HG03095 (cell line): ENCODE measurements around the gene PDE3A.
"Not testable (repeated sequence)": the region's sequence is repeated elsewhere in the genome, so short reads cannot be mapped to it uniquely, and the experiment has no call there.

Experiments used
- ATAC-seq: cut with Tn5 transposase; IDR thresholded peaks from one replicate; pipeline ENCODE4 v1.9.1; 2021; ENCODE audit warnings: moderate library complexity; ENCODE audit not compliant: unreplicated experiment

Gene PDE3A

DNA sequence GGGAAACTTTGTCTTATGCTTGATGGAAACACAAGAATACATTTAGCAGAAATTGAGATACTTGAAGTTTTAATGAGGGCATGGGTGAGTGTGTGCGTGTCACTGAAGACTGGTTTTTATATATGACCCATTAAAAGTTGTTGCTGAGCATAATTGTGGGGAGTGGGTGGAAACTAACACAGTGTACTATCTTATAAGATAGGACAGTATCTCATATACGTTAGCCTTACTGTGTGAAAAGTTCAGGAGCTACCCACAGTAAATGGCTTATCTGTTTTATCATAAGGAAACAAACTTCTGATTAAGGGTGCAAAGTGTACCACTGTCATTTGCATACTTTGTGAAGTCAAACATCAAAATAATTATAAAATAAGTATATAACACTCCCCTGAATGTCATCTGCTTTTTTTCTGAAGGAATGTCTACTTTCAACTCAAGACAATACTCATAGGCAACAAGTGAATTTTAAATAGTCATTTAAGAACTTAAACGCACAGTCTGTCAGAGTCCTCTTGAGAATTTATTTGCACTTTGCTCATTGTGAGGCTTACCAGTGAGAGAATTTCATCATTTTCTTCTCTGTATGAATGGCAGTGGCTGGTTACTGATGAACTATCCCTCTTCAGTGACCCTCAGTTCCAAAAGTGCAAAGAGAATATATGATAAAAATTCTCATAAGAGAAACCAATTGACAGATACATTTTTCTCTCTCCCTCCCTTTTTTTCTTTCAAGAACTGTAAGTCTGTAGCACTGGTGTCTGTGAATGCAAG lies 4.2 kb downstream of the PDE3A start:
- ATAC-seq = no peak

DNA sequence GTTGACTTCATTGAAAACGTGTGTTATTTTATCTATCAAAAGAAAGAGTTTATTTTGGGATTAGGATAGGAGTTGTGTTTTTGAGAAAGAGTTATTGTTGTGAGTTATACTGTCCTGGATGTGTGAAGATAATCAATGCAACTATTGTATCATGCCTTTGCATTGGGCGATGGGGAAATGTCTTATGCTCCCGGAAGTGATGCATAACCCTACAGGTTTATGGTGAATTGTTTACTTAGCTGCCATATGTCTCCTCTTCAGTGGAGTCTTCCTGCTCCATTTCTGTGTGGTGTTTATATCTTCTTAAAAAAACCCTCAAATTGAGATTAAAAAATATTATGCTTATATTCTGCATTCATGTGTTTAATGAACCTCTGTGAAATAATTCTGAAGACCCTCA lies 6.5 kb downstream of the PDE3A start:
- ATAC-seq = no peak

DNA sequence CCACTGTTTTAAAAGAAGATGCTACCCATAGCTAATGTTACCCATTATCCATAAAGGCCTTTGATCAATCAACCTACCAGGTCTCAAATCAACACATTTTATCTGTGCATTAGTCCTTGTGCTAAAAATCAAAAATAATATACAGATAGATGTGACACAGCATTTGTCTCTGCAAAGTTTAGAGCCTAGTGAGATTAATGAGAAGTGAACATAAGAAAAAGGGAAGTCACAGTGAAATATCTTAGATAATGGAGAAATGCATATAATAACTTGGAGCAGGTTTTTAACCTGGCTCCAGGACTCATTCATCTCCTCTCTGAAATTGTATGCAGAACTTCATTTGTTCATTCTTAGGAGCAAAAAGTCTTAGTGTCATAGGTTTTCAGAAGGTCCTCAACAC lies 7.2 kb downstream of the PDE3A start:
- no peak for ATAC-seq

DNA sequence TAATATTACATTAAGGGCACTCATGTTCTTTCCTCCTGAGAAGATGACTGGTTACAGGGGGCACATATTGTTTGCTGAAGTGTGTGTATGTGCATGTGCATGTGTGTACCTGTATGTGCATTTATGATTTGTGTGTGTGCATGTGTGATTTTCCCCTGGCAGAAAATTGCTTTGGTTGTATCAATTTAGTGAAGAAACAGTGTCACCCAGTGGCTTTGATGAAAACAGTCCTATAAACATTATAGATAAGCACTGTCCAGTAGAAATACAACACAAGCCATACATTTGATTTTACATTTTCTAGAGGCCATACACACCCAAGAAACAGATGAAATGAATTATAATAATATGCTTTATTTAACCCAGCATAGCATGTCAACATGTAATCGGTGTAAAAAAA lies 8.6 kb downstream of the PDE3A start:
- ATAC-seq = no peak

DNA sequence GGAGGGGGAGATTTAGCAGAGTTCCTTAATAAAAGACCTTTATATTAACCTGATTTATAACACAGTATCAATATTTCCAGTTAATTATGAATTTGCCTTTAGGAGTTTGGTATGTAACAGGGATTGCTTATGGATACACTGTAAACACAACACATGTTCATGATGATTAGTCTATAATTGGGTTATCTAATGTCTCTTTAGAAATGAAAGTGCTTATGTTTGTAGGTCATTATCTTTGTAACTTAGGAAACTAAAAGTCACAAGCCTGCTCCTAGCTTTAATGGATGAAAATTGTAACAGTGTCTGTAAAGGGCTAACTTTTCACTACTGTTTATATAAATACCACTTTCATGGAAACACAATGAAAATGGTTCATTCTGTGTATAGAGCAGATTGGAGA lies 9.4 kb downstream of the PDE3A start:
- no peak for ATAC-seq

DNA sequence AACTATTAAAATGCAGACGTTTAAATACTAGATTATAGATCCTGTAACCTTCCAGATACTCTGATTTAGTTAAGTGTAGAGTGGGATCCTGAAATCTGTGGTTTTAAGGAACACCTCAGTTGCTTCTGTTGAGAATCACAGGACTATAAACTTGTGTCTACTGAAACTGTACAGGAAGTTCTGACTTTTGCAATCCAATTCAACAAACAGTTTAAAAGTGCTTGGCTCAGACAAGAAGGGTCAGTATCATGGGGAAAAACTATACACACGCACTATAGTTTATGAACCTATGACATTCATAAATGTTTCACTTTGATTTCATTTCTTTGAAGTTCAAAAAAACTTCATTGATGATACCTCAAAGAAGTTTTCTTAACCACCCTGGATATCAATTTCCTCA lies 13.8 kb downstream of the PDE3A start:
- no peak for ATAC-seq

DNA sequence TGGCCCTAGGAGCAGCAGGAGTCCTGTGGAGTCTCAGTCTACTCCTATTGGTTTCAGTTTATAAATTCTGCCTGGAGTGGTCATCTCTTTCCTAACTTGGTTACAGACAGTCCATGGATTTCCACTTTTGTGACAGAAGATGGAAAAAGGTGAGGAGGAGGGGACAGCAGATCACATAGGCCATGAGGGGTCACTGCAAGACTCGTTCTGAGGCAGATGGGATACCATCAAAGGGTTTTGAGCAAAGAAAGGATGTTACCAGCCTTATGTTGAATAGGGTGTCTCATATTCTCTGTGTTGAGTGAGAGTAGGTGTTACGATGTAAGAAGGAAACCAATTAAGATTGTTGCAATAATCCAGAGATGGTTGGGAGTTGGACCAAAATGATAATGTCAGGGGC lies 15.3 kb downstream of the PDE3A start:
- ATAC-seq = no peak

DNA sequence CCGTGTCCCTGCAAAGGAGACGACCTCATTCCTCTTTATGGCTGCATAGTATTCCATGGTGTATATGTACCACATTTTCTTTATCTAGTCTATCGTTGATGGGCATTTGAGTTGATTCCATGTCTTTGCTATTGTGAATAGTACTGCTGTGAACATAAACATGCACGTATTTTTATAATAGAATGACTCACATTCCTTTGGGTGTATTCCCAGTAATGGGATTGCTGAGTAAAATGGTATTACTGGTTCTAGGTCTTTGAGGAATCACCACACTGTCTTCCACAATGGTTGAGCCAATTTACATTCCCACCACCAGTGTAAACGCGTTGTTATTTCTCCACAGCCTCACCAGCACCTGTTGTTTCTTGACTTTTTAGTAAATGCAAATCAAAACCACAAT lies 16.5 kb downstream of the PDE3A start:
- ATAC-seq = not testable (repeated sequence)

DNA sequence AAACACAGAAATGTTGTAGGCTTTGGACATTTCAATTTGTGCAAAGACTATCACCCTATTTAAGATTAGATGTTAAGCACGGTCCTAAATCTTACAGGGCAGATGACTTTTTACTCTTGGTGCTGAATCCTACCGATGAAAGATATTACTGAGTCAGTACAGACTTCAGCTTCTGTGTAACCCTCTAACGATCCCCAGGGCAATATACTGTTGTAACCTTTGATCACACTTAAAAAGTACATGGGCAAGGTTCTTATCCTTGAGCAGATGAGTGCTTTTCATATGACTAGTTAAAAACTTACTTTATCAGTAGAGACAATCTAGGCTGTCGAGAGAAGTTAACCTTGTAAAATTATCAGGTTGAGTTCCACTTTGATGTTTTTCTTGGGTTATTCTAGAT lies 22.5 kb downstream of the PDE3A start:
- no peak for ATAC-seq

DNA sequence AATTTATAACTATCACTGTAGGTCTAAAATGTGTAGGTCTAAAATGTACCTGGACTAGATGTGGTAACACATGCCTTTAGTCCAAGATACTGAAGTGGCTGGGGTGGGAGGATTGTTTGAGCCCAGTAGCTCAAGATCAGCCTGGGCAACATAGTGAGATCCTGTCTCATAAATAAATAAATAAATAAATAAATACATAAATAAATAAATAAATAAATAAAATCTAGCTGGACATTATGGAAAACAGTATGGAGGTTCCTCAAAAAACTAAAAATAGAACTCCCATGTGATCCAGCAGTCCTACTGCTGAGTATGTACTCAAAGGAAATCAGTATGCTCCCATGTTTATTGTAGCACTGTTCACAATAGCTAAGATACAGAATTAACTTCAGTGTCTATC lies 24.0 kb downstream of the PDE3A start:
- no peak for ATAC-seq

DNA sequence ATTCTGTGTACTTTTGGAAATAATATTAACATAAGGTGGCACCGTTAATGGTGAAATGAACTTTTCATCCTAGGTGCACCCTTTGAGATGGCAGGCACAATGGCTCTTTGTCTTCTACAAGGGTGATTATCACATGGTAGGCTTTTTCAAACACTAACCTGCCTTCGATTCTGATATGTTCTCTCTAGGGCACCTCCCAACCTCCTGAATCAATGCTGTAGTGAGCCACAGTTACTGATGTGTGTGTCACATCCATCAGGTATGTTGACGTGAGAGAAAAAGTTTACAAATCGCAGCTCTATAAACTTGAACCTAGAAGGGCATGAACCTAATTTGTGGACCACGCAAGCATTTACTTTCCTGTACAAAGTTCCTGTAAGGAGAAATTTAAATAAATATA lies 25.4 kb downstream of the PDE3A start:
- no peak for ATAC-seq

DNA sequence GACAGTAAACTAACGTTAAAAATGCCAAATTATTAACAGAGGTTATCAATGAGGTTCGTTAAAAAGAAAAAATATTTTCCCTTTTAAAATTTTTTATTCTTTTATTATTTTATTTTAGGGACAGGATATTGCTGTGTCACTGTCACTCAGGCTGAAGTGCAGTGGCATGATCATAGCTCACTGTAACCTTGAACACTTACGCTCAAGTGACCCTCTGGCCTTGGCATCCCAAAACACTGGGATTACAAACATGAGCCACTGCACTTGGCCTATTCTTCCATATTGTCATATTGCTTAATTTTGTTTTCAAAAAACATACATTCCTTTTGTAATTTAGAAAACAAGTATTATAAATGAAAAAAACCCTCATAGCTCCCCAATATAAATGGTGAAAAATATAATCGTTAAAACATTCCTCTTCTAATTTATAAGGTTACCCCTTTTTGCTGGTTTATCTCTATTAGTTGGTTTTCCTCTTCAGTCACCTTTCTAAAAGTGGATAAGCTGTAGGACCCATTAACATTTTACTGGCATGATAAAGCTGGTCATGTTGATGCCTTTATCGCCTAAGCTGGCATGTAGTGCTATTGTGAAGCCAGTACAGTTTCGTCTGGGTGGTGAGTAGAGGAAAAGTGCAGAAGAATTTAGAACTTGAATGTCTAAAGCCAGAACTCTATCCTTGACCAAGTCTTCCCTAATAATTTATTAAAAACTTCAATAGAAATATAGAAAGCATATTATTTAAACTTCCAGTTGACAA lies 27.6 kb downstream of the PDE3A start:
- no peak for ATAC-seq

DNA sequence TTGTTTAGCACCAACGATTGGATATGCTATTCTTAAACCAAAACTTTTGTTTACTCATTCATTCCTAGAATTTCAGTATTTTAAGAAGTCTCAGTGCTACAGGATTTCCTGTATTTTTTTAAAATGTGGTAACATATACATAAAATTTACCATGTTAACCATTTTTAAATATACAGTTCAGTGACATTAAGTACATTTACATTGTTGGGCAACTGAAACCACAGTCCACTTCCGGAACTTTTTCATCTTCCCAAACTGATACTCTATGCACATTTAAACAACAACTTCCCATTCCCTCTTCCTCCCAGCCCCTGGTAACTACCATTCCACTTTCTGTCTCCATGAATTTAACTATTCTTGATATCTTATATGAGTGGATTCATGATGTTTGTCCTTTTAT lies 30.3 kb downstream of the PDE3A start:
- ATAC-seq = no peak

DNA sequence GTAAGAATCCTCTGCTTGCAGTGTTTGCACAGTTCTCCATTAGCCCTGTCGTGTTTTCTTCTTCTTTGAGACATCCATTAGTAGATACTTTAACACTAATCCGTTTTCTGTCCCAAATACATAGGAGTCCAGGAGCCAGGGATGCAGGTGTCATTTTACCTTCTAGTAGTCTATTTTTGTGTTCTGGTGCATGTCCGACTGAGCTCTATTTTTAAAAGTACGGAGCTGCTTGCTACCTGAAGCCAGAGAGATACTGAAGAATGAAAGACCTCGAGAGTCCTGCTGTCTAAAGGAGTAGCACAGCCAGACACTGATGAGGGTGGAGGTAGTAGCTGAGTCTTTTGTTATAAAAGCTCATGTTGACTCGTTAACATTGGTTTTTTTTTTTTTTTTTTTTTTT lies 31.7 kb downstream of the PDE3A start:
- no peak for ATAC-seq

DNA sequence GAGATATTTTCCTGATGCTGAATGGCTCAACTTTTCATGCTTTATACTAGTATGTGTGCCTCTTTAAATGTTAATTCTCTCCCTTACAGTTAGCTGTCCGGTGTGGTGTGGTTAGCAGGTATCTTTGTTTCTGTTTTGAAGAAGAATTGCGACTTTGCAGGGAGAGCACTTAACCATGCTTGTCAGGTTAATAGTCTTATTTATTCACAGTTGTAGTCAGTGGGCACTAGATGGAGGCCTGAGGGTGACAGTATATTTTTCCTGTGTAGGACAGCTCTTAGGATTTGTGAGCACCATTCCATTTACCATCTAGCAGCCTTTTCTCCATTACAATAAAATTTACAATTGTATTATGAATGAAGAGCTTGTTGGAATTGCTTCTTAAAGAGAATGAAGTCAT lies 34.9 kb downstream of the PDE3A start:
- no peak for ATAC-seq

DNA sequence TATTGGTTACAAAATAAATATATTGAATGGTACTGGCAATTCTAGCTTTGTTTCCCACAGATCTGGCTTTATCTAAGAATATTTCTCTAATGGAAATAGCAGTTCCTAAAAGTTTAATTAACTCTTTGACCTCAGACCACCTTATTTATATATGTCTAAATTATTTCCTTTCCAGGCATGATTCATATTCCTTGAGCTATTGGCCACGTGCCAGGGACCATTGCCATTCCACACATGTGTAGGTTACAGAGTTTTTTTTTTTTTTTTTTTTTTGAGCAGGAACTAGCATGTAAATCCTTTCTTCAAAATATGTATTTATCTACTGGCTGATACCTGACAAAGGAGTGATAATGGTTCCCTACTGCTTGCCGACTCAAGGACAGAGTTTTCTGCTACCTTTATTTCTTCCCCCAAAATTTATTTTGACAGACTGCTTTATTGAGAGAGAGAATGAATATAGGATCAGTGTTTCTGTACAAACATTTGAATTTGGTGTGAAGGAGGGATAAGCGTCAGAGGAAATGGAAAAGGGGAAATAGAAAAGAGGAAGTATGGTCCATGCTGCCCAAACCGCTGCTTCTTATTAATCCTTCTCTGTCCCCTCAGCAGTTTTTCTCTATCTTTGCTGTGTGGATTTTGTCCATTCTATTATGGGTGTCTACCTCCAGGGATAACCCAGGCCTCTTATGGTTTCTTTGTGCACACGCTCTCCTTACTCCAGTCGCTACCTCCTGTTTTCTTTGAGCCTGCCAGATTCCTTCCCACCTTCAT lies 36.4 kb downstream of the PDE3A start:
- no peak for ATAC-seq

DNA sequence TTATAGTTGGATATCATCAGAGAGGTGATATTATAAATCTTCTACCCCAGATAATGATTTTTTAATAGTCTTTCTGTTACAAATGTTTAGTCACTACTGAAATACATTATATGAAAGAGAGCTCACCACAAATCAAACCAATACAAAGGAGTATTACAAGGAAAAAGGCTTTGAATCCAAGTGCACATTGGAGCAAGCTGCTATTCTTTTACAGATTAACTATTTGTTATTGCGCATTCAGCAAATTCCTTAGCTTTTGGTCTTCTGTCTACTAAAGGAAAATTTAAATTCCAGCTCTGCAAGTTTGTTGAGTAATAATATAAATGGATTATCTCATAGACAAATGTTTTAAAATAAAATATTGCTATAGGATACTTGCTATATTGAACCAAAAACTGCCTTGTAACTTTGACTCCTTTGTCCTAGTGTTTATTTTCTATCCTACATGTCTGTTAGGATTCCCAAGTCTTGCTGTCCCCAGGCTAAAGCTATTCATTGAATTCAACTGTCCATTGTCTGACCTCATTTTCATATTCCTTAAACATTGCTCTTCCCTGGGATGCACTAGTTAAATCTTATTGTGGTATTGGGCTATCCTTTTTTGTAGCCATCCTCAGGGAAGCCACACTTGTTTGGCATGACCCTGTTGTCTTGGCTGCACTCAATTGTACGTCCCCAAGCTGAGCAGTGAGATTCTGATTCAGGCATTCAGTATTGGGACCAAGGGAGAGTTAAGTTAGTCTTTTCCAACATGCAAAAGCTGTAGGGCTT lies 41.5 kb downstream of the PDE3A start:
- no peak for ATAC-seq

DNA sequence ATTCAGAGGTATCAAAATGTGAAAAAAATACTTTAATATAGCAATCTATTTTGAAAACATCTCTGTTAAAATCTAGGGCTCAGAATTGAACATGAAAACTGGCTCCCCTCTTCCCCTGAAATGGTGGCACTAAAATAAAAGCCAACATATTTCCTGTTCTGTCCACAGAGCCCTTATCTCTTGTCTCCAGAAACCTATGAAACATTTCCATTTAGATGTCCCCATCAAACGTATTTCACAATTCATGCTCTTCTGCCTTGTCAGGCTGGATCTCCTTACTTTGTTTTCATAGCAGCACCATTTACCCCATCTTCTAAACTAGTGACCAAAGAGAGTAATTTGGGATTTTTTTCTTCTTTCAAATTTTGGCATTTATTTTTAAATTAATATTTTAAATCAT lies 42.4 kb downstream of the PDE3A start:
- no peak for ATAC-seq

DNA sequence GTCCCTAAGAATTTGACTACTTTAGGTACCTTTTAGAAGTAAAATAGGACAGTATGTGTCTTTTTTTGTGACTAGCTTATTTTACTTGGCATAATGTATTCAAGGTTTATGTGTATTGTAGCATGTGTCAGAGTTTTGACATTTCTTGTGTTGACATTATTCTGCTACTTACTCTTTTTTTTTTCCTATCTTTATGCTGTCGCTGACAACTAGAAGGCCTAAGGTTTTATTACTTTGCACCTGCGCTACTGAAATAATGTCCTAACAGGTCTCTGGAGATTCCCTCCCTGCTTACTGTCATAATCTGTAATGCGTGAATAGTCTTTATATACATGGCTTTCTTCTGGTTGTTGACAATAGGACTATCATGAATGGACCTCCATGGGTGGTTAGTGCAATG lies 43.0 kb downstream of the PDE3A start:
- no peak for ATAC-seq

DNA sequence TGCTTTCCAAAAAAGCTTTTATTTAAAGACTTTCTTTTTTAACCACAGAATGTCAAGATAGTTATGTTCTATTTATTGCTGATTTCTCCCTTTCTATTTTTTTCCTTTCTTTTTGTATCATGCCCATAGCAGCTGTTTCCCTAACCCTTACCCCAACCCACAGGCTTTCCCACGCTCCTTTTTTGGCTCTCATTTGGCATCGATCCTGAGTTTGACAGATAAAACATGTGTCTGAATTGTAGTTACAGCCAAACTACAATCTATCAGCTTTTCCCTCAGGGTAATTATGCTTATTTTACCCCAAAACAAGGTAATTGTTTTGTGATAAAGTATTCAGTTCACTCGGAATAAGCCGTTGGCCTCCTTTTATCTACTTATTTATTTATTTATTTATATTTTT lies 46.7 kb downstream of the PDE3A start:
- ATAC-seq = no peak

DNA sequence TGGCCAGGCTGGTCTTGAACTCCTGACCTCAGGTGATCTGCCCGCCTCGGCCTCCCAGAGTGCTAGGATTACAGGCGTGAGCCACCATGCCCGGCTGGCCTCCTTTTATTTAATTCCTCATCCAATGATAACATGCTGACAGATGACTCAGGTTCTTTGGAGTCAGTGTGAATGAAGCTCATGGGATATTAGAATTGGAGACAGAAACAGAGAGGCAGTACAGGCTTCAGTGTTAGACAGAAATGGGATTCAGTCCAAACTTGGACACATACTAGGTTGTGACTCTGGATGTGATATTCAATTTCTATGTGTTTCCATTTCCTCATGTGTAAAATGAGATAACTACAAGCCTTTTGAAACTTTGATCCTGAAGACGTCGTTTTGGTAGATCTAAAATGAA lies 47.3 kb downstream of the PDE3A start:
- no peak for ATAC-seq
